GM12891 (cell line): ENCODE data around the gene SECTM1.

Source experiments
- PAX5 ChIP-seq: IDR thresholded peaks from 2 replicates; pipeline ENCODE4 v1.6.1; 2011; ENCODE audit warnings: low read length, moderate library complexity, mild to moderate bottlenecking; ENCODE audit not compliant: insufficient read depth, severe bottlenecking
- POLR2A ChIP-seq: IDR thresholded peaks from 2 replicates; pipeline ENCODE4 v1.6.1; 2011; ENCODE audit warnings: low read depth, low read length, control low read depth
- POLR2AphosphoS5 ChIP-seq: IDR thresholded peaks from 2 replicates; pipeline ENCODE4 v1.6.1; 2011; ENCODE audit warnings: low read depth, low read length, control low read depth
- POU2F2 ChIP-seq: IDR thresholded peaks from 2 replicates; pipeline ENCODE4 v1.6.1; 2011; ENCODE audit warnings: low read depth, mild to moderate bottlenecking, control low read depth, low read length, moderate library complexity
- SPI1 ChIP-seq: IDR thresholded peaks from 2 replicates; pipeline ENCODE4 v1.6.1; 2011; ENCODE audit warnings: low read depth, low read length, control low read depth
- TAF1 ChIP-seq: IDR thresholded peaks from 2 replicates; pipeline ENCODE4 v1.6.1; 2011; ENCODE audit warnings: low read depth, low read length, control low read depth

GRCh38 chr17:82382933-82383255 lies 49.3 kb upstream of the SECTM1 start:
- TF ChIP-seq POLR2A (no peak), POLR2AphosphoS5 (no peak), TAF1 (no peak), PAX5 (no peak), SPI1 (no peak), POU2F2 (no peak)
